ENCODE results near the gene SPATA13.

SPATA13 gene

GRCh38 chr13:24234200-24234915 lies 73.8 kb downstream of the SPATA13 start:
- CTCF ChIA-PET, result interaction anchor here (1.3 to 7.2 kb wide), 3 partner anchors 9 to 214 kb away, joined by 4 to 79 read pairs (median 19); no protein-coding TSS in a partner anchor
- no peak for DNase-seq (ENCODE audit: low read depth, low spot score)
- POLR2A ChIA-PET, result no interaction called here
- H3K4me3 ChIP-seq (ENCODE audit: low read depth, low read length), result no peak overlapping the region
- TF ChIP-seq CTCF (IDR thresholded peaks at IDR 0.05; ENCODE audit: insufficient read depth, low read length, missing control alignments), result no peak

GRCh38 chr13:24237356-24237755 lies 76.8 kb downstream of the SPATA13 start:
- no peak for TF ChIP-seq CTCF (IDR thresholded peaks at IDR 0.05; ENCODE audit: insufficient read depth, low read length, missing control alignments)
- no peak for DNase-seq (ENCODE audit: low read depth, low spot score)
- H3K4me3 ChIP-seq (ENCODE audit: low read depth, low read length), result no peak overlapping the region
- CTCF ChIA-PET, result no interaction called here
- POLR2A ChIA-PET, result no interaction called here

GRCh38 chr13:24241336-24241735 lies 80.8 kb downstream of the SPATA13 start:
- TF ChIP-seq CTCF (IDR thresholded peaks at IDR 0.05; ENCODE audit: insufficient read depth, low read length, missing control alignments), result no peak
- H3K4me3 ChIP-seq (ENCODE audit: low read depth, low read length), result no peak overlapping the region
- DNase-seq (ENCODE audit: low read depth, low spot score), result no peak
- CTCF ChIA-PET, result interaction anchor here (3.8 kb wide), 1 partner anchor 11 kb away, joined by 28 read pairs; no protein-coding TSS in a partner anchor
- POLR2A ChIA-PET, result no interaction called here

GRCh38 chr13:24242100-24242499 lies 81.6 kb downstream of the SPATA13 start:
- CTCF ChIA-PET, result interaction anchor here (3.8 kb wide), 1 partner anchor 12 kb away, joined by 28 read pairs; no protein-coding TSS in a partner anchor
- H3K4me3 ChIP-seq (ENCODE audit: low read depth, low read length), result no peak overlapping the region
- POLR2A ChIA-PET, result no interaction called here
- TF ChIP-seq CTCF (IDR thresholded peaks at IDR 0.05; ENCODE audit: insufficient read depth, low read length, missing control alignments), result no peak
- no peak for DNase-seq (ENCODE audit: low read depth, low spot score)

GRCh38 chr13:24243302-24243701 lies 82.8 kb downstream of the SPATA13 start:
- no peak overlapping the region for H3K4me3 ChIP-seq (ENCODE audit: low read depth, low read length)
- DNase-seq (ENCODE audit: low read depth, low spot score), result no peak
- POLR2A ChIA-PET, result no interaction called here
- no peak for TF ChIP-seq CTCF (IDR thresholded peaks at IDR 0.05; ENCODE audit: insufficient read depth, low read length, missing control alignments)
- CTCF ChIA-PET, result interaction anchor here (0.6 kb wide), 1 partner anchor 484 kb away, joined by 5 read pairs; no protein-coding TSS in a partner anchor

- H3K4me3 ChIP-seq (ENCODE audit: low read depth, low read length), result no peak overlapping the region
- ChIA-PET POLR2A (no interaction called here), CTCF (interaction anchor here (0.7 to 1.0 kb wide), 3 partner anchors 9 to 16 kb away, joined by 3 to 6 read pairs (median 3); no protein-coding TSS in a partner anchor)
- no peak for DNase-seq (ENCODE audit: low read depth, low spot score)
- no peak for TF ChIP-seq CTCF (IDR thresholded peaks at IDR 0.05; ENCODE audit: insufficient read depth, low read length, missing control alignments)
Measured at GRCh38 chr13:24244802-24245201, 84.3 kb downstream of the SPATA13 start.

All from AG04449 (cell line).